Body of pancreas (tissue), 4 donors: ENCODE data around the gene RASGRF1. TPM values are rescaled to one million over a fixed set of nuclear protein-coding genes. Genes with fewer than 3 reads are reported as not detected.

Experiments used
- ATAC-seq: fragments of 150-250 bp; one replicate; pipeline ENCODE4 v1.9.1; 2016
- DNase-seq, 4 donors: peaks; one replicate each; pipeline ENCODE4 v3.0.0-alpha.2; 2019
- H3K27ac ChIP-seq, 4 donors: fragments of 200-600 bp; sonication (generic); 1 replicate in 3 of 4; 2 replicates in 1 of 4; pipeline versions ENCODE4 v1.5.1 to v1.6.1; 2016 to 2019; ENCODE audit warnings: mild to moderate bottlenecking in 1 of 4, mixed read lengths in 1 of 4, moderate library complexity in 1 of 4
- H3K27me3 ChIP-seq, 2 donors: fragments of 200-600 bp; sonication (generic); one replicate each; pipeline ENCODE4 v1.6.0; 2016; ENCODE audit warnings: mild to moderate bottlenecking in 1 of 2
- H3K36me3 ChIP-seq, 2 donors: fragments of 200-600 bp; sonication (generic); replicated peaks in 1 of 2; 2 replicates each; pipeline ENCODE4 v1.5.1; 2016; ENCODE audit warnings: low read depth in 2 of 2; ENCODE audit not compliant: insufficient read depth in 1 of 2
- H3K4me1 ChIP-seq: fragments of 200-600 bp; sonication (generic); one replicate; pipeline ENCODE4 v1.6.0; 2016
- H3K4me3 ChIP-seq, 2 donors: fragments of 200-600 bp; sonication (generic); 1 replicate in 1 of 2; 2 replicates in 1 of 2; pipeline ENCODE4 v1.5.1; 2016 to 2019
- H3K9me3 ChIP-seq, 3 donors: fragments of 200-600 bp; sonication (generic); 1 replicate in 2 of 3; 2 replicates in 1 of 3; pipeline ENCODE4 v1.5.1; 2016
- POLR2A ChIP-seq, 3 donors: fragments of 450-650 bp; IDR thresholded peaks; one replicate each; pipeline ENCODE4 v1.6.1; 2016; ENCODE audit warnings: antibody characterized with exemption in 3 of 3, mild to moderate bottlenecking in 2 of 3
- WGBS, 2 donors: methylation state at CpG; one replicate each; pipeline ENCODE4 v1.1.5; 2017; 5-methylcytosine and 5-hydroxymethylcytosine counted together
- intact Hi-C: fragments of 100-400 bp; cut with DNase I; formaldehyde crosslinking; loops from one replicate; pipeline ENCODE4 v1.15.1; 2023
- total RNA-seq, 2 donors: library from RNA; depleted of rRNA; stranded (reverse); fragments of >200 nt; gene quantifications; one replicate each; pipeline ENCODE4 v1.1.0, GENCODE V29; 2016
- TF ChIP-seq, protein P1 (sequence below), 7 experiments: fragments of 450-650 bp in 4 of 7; fragments of 200-600 bp in 3 of 7; sonication (generic) in 3 of 7; IDR thresholded peaks; one replicate each; pipeline ENCODE4 v1.5.1; 2016 to 2019; ENCODE audit warnings: antibody characterized with exemption in 7 of 7

Gene RASGRF1
- total RNA-seq, 2 donors from 2014 or later = 1.0 to 3.6 TPM

DNA sequence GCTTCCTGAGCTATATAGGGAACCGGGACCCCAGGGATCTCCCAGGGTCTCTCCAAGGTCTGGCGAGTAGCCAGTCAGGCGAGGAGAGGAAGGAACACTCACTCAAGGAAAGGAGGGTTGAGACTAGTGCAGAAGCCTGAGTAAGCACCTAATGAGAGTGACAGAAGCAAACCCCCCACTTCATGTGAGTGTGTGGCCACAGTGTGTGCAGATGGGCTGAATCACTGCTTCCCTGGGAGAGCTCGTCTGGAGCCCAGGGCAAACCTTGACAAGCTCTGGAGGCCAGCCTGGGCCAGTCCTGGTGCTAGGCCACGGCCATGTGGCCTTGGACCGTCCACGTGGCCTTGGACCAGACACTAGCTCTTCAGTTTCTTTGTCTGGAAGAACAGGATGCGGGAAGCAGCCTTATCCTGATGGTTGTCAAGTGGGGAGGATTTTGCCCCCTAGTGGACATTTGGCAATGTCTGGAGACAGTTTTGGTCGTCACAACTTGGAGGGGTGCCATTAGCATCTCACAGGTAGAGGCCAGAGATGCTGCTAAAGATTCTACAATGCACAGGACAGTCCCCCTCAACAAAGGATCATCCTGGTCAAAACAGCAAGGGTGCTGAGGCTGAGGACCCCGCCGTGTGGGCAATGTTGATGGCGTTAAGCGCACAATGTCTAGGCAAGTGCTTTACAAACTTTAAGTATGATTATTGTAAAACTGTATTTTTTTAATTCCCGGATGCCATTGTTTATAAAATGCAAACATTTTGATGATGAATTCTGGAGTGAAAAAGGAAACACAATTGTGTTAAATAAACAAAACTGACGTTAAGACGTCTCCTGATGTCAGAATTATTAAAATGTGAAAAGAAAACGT lies 110.9 kb downstream of the RASGRF1 start:
- Histone ChIP-seq H3K4me1 (peaks cover 7% of the 10 kb centered on the region), H3K27me3 (no peaks in the 10 kb centered on the region), H3K36me3 (no peaks in the 10 kb centered on the region), H3K4me3 (no peak overlapping the region), H3K27ac (no peak overlapping the region), H3K9me3 (no peaks in the 10 kb centered on the region)
- DNase-seq = peak; percentile 76 to 84 (median 82)
- TF ChIP-seq POLR2A (IDR thresholded peaks at IDR 0.05) = no peak
- TF ChIP-seq, protein P1, sequence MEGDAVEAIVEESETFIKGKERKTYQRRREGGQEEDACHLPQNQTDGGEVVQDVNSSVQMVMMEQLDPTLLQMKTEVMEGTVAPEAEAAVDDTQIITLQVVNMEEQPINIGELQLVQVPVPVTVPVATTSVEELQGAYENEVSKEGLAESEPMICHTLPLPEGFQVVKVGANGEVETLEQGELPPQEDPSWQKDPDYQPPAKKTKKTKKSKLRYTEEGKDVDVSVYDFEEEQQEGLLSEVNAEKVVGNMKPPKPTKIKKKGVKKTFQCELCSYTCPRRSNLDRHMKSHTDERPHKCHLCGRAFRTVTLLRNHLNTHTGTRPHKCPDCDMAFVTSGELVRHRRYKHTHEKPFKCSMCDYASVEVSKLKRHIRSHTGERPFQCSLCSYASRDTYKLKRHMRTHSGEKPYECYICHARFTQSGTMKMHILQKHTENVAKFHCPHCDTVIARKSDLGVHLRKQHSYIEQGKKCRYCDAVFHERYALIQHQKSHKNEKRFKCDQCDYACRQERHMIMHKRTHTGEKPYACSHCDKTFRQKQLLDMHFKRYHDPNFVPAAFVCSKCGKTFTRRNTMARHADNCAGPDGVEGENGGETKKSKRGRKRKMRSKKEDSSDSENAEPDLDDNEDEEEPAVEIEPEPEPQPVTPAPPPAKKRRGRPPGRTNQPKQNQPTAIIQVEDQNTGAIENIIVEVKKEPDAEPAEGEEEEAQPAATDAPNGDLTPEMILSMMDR (IDR thresholded peaks at IDR 0.05) = peak; percentile 63 to 84 (median 77)
- intact Hi-C loops = no loop called here
- ATAC-seq = peak; percentile 76
- WGBS, 2 donors = 39 to 46% methylated on average over 16 to 17 of the region's 17 CpGs

DNA sequence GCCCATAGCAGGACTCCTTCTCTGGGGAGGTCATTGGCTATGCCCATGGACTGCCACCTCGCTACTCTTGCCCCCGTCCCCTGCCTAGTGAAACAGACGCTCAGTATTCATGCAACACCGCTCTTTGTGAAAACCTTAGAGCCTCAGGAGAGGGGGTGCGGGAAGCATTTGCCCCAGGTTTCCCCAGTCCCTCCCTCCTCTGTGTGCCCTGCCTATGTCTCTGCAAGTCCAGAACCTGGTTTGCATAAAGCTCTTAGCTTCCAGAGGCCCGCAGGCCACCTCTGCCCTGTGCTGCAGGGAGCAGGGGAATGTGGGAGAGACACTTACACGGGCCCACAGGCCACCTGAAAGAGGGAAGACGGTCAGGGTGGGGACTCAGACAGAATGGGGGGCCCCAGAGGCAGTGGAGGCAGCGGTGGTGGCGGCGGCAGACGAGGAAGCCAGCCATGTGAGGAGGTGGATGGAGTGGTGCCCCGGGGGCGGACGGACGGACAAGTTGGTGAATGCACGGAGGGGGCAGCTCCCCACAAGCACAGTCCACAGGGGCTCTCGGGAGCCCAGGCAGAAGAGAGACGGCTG lies 111.9 kb downstream of the RASGRF1 start:
- 79 to 88% methylated on average over 15 to 19 of the region's 19 CpGs for WGBS, 2 donors
- intact Hi-C loops = no loop called here

DNA sequence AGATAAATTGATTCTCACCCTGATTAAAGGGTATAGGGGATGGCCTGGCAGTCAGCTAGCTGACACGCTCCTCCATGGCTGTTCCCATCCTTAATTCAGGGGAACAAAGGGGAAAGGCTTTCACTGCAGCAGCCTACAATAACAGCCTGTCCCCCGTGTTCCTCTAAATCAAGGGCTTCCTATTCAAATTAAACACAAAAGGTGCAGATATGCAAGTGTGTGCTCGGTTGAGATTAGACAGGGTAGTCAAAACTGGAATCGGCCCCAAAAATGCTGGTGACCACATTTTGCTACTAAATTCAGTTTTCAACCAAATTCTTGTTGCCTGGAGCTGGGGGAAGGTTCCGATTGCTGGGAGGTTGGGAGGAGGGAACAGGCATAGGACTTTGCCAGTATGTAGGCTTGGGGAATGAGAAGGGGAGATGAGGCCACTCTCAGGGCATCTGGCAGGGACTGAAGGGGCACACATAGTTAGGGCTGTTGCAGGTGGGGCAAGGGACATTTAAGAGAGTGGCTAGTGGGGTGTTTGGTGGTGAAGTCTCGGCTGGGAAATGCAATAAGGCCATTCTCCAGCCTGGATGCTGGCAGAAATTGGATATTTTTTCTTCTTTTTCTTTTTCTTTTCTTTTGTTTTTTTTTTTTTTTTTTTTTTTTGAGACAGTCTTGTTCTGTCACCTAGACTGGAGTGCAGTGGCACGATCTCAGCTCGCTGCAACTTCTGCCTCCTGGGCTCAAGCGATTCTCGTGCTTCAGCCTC lies 112.8 kb downstream of the RASGRF1 start:
- WGBS, 2 donors = 83 to 88% methylated on average over 10 of the region's 10 CpGs
- no peak for TF ChIP-seq POLR2A (IDR thresholded peaks at IDR 0.05)
- TF ChIP-seq, protein P1 (IDR thresholded peaks at IDR 0.05) = no peak
- H3K36me3 ChIP-seq = no peaks in the 10 kb centered on the region
- no peaks in the 10 kb centered on the region for H3K27me3 ChIP-seq
- no peak for ATAC-seq
- no peak for DNase-seq
- no peak overlapping the region for H3K4me3 ChIP-seq
- peaks cover 7% of the 10 kb centered on the region for H3K4me1 ChIP-seq
- no peak overlapping the region for H3K27ac ChIP-seq
- H3K9me3 ChIP-seq = no peaks in the 10 kb centered on the region
- intact Hi-C loops = no loop called here

More for the DNA sequence above, 111.9 kb downstream of the RASGRF1 start:
- Histone ChIP-seq H3K27me3 (no peaks in the 10 kb centered on the region), H3K4me3 (no peak overlapping the region), H3K4me1 (peaks cover 7% of the 10 kb centered on the region), H3K9me3 (no peaks in the 10 kb centered on the region), H3K36me3 (no peaks in the 10 kb centered on the region), H3K27ac (no peak overlapping the region)
- TF ChIP-seq, protein P1 (IDR thresholded peaks at IDR 0.05) = no peak
- no peak for TF ChIP-seq POLR2A (IDR thresholded peaks at IDR 0.05)
- DNase-seq (no peak), ATAC-seq (no peak)

DNA sequence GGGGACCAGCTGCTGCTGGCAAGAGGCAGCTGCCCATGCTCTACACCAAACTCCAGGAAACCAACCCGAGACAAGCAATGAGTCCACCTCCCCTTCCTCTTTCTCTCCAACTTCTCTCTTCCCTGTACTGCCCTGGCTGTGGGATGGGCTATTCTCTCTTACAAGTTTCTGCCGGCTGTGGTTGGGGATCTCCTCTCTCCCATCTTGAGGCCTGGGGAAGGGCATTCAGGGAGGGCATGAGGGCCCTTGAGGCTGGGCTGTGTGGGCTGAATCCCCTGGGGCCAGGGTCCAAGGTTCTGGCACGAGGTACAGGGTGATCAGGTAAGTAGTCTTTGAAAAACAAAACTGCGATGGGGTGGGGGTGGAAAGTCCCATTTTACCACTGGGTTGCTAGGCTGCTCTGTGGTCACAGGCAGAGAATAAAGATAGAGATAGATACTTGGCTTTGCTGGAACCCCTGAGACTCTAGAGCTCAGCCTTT lies 113.4 kb downstream of the RASGRF1 start:
- H3K4me3 ChIP-seq = no peak overlapping the region
- no peak for ATAC-seq
- peak in 1 of 4 donors; percentile 16 for DNase-seq
- H3K9me3 ChIP-seq = no peaks in the 10 kb centered on the region
- no peaks in the 10 kb centered on the region for H3K27me3 ChIP-seq
- H3K27ac ChIP-seq = no peak overlapping the region
- intact Hi-C loops = no loop called here
- peaks cover 7% of the 10 kb centered on the region for H3K4me1 ChIP-seq
- TF ChIP-seq POLR2A (IDR thresholded peaks at IDR 0.05) = no peak
- TF ChIP-seq, protein P1 (IDR thresholded peaks at IDR 0.05) = no peak
- 64 to 85% methylated on average over 3 to 4 of the region's 4 CpGs for WGBS, 2 donors
- H3K36me3 ChIP-seq = no peaks in the 10 kb centered on the region
